CD4-positive, alpha-beta T cell treated with Interleukin-2 at 100 ng/mL for 4 hours (primary cell): ENCODE data around the gene ZNF236.
"Not testable (repeated sequence)": the region's sequence is repeated elsewhere in the genome, so short reads cannot be mapped to it uniquely, and the experiment has no call there.

ENCODE experiments used
- DNase-seq: peaks from one replicate; pipeline ENCODE4 v3.0.0-alpha.2; 2020; ENCODE audit warnings: low spot score

Gene ZNF236

DNA sequence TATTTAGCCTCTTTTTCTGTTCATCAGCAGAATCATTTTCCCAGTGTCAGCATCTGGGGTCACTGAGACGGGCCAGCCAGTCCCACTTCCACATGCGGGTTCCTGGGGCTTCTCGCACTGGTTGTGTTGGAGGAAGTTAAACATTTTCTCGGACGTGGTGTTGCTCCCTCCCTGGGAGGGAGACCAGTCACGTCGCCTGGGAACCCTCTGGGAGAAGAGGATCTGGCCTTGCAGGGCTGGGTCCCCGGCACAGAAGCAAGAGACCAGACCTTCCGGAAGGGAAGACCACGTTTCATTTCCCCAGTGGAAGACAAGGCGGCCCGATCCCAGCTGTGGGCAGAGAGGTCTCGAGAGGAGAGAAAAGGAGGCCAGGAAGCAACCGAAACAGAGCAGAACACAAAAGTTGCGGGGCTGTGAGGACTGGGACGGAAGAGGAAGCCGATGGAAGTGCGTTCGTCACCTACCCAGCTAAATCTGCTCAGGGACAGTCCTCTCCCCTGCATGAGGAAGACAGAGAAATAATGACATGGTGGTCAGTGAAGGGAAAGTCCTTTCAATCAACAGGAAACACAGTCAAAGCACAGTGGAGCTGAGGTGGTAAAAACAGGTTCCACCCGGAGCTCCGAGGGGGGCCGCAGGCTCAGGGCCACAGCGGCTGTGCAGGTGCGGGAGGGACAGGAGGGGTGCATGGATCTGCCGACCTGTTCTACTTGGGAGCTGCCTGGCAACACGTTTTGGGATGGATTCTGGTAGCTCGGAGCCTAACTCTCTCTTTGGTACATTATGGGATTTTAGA, 165.9 kb downstream of the ZNF236 start:
- DNase-seq: no peak

GRCh38 chr18:76988827-76989646, 166.7 kb downstream of the ZNF236 start:
- DNase-seq: no peak

GRCh38 chr18:76989647-76990190, 167.4 kb downstream of the ZNF236 start:
- DNase-seq: no peak

DNA sequence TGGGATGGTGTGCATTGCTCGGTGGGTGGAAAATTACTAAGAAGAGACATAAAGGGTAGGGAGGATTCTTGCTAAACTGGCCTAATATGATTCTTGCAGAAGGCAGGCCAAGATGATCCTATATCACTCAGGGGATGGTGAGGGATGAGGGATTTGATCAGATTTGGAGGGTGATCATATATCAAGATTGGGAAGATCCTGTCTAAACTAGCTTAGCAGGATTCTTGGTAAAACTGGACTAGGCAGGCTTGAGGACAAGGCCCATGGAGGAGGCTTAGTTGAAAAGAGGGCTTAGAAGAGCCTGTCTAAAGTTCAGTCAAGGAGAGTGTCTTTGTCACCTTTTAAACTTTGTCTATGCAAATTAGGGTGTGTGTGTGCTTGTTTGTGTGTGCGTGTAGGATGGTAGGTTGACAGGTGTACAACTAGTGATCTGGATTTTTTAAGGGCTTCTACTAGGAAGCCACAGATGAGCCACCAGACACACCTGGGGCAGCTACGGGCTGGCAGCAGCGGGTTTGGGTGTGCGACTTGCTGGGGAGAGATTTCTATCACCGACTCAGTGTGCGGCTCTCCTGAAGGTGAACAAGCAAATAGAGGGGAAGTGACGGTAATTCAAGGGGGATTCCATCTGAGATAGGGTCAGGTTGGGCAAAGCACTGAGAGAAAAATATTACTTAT, 168.1 kb downstream of the ZNF236 start:
- not testable (repeated sequence) for DNase-seq

DNA sequence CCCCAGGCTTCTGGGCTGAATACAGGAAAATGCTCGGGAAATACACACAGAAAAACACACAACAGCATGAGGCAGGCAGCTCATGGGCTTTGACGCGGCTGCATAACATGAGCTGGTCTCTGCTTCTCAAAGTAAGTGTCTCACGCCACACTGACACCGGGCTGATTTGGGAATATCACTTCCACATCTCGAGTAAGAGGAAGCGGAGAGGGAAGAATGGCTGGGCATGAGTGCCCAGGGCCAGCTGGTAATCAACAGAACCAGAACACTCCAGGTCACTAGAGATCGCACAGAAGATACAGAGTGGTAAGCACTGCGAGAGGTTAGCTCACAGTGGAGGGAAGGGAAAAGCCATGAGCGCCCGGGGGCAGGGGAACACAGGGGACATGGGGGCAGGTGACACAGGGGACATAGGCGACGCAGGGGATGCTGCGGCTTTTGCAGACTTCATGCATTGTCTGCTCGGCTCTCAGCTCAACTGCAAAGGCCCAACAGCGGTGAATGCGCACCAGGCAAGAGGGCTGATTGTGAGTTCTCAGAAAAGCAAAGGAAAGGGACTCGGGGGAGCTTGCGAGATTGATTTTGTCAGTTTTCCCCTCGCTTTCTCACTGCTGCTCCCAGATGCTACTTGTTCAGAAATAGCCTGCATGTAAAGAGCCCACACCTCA, 168.8 kb downstream of the ZNF236 start:
- no peak for DNase-seq

GRCh38 chr18:76992226-76993084, 170.1 kb downstream of the ZNF236 start:
- DNase-seq: no peak

DNA sequence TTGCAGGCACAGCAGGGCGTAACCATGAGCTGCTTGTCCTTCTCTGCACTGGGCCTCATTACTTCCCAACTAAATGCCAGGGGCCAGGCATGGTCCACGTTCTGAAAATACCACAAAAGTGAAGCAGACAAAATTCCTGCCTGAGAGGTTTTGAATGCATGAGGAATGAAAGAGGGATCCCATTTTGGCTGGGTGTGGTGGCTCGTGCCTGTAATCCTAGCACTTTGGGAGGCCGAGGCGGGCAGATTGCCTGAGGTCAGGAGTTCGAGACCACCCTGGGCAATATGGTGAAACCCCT, 170.7 kb downstream of the ZNF236 start:
- no peak for DNase-seq

GRCh38 chr18:76993573-76993972, 171.2 kb downstream of the ZNF236 start:
- DNase-seq: no peak

GRCh38 chr18:76994086-76994654, 171.8 kb downstream of the ZNF236 start:
- no peak for DNase-seq

DNA sequence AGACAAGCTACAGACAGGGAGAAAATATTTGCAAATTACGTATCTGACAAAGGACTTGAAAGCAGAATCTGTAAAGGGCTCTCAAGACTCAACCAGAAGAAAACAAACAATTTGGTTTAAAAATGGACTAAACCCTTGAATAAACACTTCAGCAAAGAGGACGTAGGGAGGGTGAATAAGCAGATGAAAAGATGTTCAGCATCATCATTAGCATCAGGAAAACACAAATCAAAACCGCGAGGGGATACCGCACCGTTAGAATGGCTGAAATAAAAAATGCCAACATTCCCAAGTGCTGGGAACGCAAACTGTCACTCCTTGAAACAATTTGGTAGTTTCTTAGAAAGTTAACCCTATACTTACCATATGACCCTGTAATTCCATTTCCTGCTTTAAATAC, 173.5 kb downstream of the ZNF236 start:
- no peak for DNase-seq

- no peak for DNase-seq
Observed at GRCh38 chr18:76996429-76996828, 174.1 kb downstream of the ZNF236 start.

GRCh38 chr18:76997951-76998808, 175.8 kb downstream of the ZNF236 start:
- no peak for DNase-seq

- DNase-seq: no peak
Observed at GRCh38 chr18:76999077-76999476, 176.7 kb downstream of the ZNF236 start.

DNA sequence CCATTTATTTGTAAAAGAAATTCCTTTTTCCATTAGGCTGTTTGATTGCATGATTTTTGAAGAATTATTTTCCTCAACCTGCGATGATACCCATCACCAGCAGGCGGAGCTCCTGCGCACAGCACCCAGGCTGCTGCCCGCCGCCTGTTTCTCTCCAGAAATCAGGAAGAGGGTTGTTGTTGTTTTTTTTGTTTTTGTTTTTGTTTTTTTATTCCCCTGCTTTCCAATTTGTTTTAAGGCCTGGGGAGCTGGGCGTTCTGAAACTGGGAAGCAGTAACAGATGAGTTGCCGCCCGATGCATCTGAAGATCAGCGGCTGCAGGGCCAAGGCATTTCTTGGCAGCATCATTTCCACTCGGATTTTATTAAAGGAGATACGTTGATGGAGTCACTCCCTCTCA, 178.2 kb downstream of the ZNF236 start:
- DNase-seq: peak; percentile 58

GRCh38 chr18:77001041-77001440, 178.7 kb downstream of the ZNF236 start:
- no peak for DNase-seq

DNA sequence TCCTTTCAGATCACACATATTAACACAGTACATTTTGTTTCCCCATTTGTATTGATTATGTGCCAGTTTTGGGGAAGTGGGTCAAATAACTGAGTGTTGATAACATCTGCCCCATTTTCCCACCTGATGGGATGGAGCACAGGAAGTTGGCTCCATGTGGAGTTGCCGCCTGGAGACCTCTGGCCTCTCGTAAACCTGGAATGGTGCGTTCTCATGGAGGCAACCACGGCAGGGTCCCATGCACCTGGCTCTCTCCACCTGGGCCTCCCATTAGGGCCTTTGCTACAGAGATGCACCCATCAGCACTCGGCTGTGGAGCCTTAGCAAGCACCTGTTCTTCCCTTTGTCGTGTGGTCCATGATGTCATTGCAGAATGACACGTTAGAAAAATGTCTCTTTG, 179.6 kb downstream of the ZNF236 start:
- DNase-seq: no peak

- no peak for DNase-seq
Observed at GRCh38 chr18:77002496-77002895, 180.1 kb downstream of the ZNF236 start.

DNA sequence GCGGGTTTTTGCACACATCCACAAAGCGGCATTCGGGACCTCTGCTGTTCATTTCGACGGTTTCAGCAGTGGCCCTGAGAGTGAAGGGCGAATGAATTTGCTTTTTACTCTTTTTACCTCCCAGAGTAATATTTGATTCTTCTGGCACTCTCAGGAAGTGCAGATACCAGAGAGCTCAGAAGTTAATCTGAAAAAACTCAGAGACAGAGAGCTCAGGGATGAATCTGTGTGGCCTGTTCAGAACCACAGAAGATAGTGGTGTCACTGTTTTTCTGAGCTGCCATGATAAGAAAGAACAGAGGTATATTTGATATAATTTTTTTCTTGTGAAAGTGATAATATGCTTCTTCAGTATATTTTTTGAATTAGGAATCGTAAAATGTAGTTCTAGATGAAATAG, 181.0 kb downstream of the ZNF236 start:
- no peak for DNase-seq

GRCh38 chr18:77004555-77005380, 182.4 kb downstream of the ZNF236 start:
- DNase-seq: no peak
